ENCODE measurements around the gene LUZP1. TPM values are rescaled to one million over a fixed set of nuclear protein-coding genes. Genes with fewer than 3 reads are reported as not detected.

LUZP1 gene
- total and polyA plus RNA-seq, 2 experiments from 2014 or later = 45.7 to 152 TPM

DNA sequence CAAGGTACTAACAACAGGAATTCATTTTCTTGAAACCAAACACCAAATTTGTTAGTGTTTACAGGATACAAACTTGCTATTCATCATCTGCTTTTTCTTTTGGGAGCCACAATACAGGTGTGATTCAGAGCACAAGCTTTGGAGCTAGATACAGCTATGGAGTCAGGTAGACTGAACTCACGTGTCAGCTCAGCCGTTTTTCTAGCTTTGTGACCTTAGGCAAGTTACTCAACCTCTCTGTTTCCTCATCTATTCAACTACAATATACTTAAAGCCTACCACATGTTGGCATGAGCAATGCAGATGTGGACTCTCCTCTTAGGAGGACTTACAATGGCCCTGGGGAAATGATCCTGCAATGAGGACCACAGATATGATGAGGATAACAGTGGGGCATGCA, 42.3 kb upstream of the LUZP1 start:
- no peaks in the 10 kb centered on the region for H3K9me2 ChIP-seq (ENCODE audit: insufficient read depth)
- no peaks in the 10 kb centered on the region for H3F3A ChIP-seq (replicated peaks; ENCODE audit: low read depth)
- H2AFZ ChIP-seq = no peak overlapping the region
- ATAC-seq = no peak
- H3K4me2 ChIP-seq = no peak overlapping the region
- H3K27me3 ChIP-seq (ENCODE audit: insufficient read depth) = no peaks in the 10 kb centered on the region
- no peak overlapping the region for H3K27ac Mint-ChIP-seq
- peaks cover 8% of the 10 kb centered on the region; the same call in 1 of the 2 replicates for H3K79me2 ChIP-seq (replicated peaks; ENCODE audit: insufficient read depth)
- peaks cover 1% of the 10 kb centered on the region for H3K27me3 Mint-ChIP-seq (ENCODE audit: insufficient read depth, low read depth, poor library complexity)
- no peaks in the 10 kb centered on the region for H3K9me3 Mint-ChIP-seq
- H3K4me3 ChIP-seq = no peak overlapping the region
- H3K36me3 Mint-ChIP-seq (ENCODE audit: low read depth) = no peaks in the 10 kb centered on the region; the same call in 2 of the 3 replicates
- no peak for DNase-seq (ENCODE audit: low spot score)
- H3K27ac ChIP-seq (ENCODE audit: low read depth) = no peak overlapping the region
- H3K4me1 ChIP-seq (ENCODE audit: insufficient read depth) = peaks cover 10% of the 10 kb centered on the region
- H4K20me1 ChIP-seq (replicated peaks; ENCODE audit: insufficient read depth) = peaks cover 2% of the 10 kb centered on the region; the same call in 1 of the 2 replicates
- peaks cover 11% of the 10 kb centered on the region for H3K4me1 Mint-ChIP-seq
- H3K4me3 Mint-ChIP-seq = no peak overlapping the region
- TF ChIP-seq CREB1 (CRISPR knock-in tag; IDR thresholded peaks at IDR 0.05; ENCODE audit: low read depth) = no peak
- no peak for TF ChIP-seq NANOG (IDR thresholded peaks at IDR 0.05; ENCODE audit: borderline replicate concordance)
- TF ChIP-seq ETS1 (IDR thresholded peaks at IDR 0.05) = no peak
- no peak for TF ChIP-seq ZNF331 (CRISPR knock-in tag; IDR thresholded peaks at IDR 0.05; ENCODE audit: low read depth)
- no peak for TF ChIP-seq ZNF114 (CRISPR knock-in tag; IDR thresholded peaks at IDR 0.05)
- H3K36me3 ChIP-seq (ENCODE audit: insufficient read depth) = no peaks in the 10 kb centered on the region

GRCh38 chr1:23210351-23210785, 41.7 kb upstream of the LUZP1 start:
- H3K27me3 ChIP-seq (ENCODE audit: insufficient read depth) = no peaks in the 10 kb centered on the region
- DNase-seq (ENCODE audit: low spot score) (peak; percentile 79), ATAC-seq (peak; percentile 96)
- TF ChIP-seq ZNF331 (CRISPR knock-in tag; IDR thresholded peaks at IDR 0.05; ENCODE audit: low read depth) (no peak), JUNB (IDR thresholded peaks at IDR 0.05; ENCODE audit: unreplicated experiment) (no peak), ZNF462 (CRISPR knock-in tag; IDR thresholded peaks at IDR 0.05) (no peak), EZH2 (IDR thresholded peaks at IDR 0.05; ENCODE audit: low read depth, unreplicated experiment) (no peak), CTCF (conservative IDR thresholded peaks at IDR 0.05; ENCODE audit: low read depth in 2 of 2) (peak; percentile 60 to 77), POLR2AphosphoS5 (IDR thresholded peaks at IDR 0.05; ENCODE audit: low read depth) (no peak)
- Mint-ChIP-seq H3K4me1 (peaks cover 6% of the 10 kb centered on the region), H3K27me3 (ENCODE audit: insufficient read depth, low read depth, poor library complexity) (peaks cover 1% of the 10 kb centered on the region), H3K9me3 (no peaks in the 10 kb centered on the region), H3K4me3 (no peak overlapping the region), H3K36me3 (ENCODE audit: low read depth) (peaks cover 2% of the 10 kb centered on the region; the same call in 1 of the 3 replicates), H3K27ac (no peak overlapping the region)
- no peak overlapping the region for H3K27ac ChIP-seq (ENCODE audit: low read depth)
- H3K36me3 ChIP-seq (ENCODE audit: insufficient read depth) = no peaks in the 10 kb centered on the region
- H3K4me2 ChIP-seq = no peak overlapping the region
- H3K4me3 ChIP-seq = no peak overlapping the region
- peaks cover 2% of the 10 kb centered on the region; the same call in 1 of the 2 replicates for H4K20me1 ChIP-seq (replicated peaks; ENCODE audit: insufficient read depth)
- no peaks in the 10 kb centered on the region for H3K9me2 ChIP-seq (ENCODE audit: insufficient read depth)
- no peak overlapping the region for H2AFZ ChIP-seq
- H3F3A ChIP-seq (replicated peaks; ENCODE audit: low read depth) = no peaks in the 10 kb centered on the region
- H3K4me1 ChIP-seq (ENCODE audit: insufficient read depth) = peaks cover 4% of the 10 kb centered on the region; the same call in 1 of the 2 replicates
- H3K79me2 ChIP-seq (replicated peaks; ENCODE audit: insufficient read depth) = peaks cover 8% of the 10 kb centered on the region; the same call in 1 of the 2 replicates

All from GM23338 (cell line).